GM18502 (cell line): ENCODE data around the gene TNRC6C.
A peak's percentile ranks its signal among the peaks of the same experiment; 100 is the strongest.
"Not testable (repeated sequence)": the region's sequence is repeated elsewhere in the genome, so short reads cannot be mapped to it uniquely, and the experiment has no call there.

Experiments used
- ATAC-seq: cut with Tn5 transposase; IDR thresholded peaks from one replicate; pipeline ENCODE4 v1.9.1; 2021; ENCODE audit warnings: mild to moderate bottlenecking; ENCODE audit not compliant: unreplicated experiment, poor library complexity

TNRC6C gene

DNA sequence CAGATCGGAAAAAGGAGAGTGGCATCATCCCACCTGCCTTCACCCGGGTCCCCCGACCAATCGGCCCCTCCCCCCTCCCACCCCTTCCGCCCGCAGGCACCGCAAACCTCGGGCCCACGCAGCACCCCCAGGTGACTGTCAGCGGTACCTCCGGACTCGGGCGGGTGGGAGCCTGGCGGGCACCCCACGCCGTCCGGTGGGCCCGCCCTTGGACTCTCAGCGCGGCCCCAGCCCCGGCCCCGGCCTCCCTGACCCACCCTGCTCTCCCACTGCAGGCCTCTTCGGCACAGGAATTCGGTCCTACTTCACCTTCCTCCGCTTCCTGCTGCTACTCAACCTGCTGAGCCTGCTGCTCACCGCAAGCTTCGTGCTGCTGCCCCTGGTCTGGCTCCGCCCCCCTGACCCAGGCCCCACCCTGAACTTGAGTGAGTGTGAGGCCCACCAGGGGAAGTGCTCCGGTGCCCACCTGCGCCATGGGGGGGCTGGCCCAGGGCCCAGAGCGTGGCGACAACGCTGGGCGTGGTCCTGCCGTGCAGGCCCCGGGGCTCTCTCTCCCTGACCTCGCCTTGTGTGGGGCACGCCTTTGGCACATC is 173.7 kb downstream of the TNRC6C start:
- ATAC-seq: no peak

DNA sequence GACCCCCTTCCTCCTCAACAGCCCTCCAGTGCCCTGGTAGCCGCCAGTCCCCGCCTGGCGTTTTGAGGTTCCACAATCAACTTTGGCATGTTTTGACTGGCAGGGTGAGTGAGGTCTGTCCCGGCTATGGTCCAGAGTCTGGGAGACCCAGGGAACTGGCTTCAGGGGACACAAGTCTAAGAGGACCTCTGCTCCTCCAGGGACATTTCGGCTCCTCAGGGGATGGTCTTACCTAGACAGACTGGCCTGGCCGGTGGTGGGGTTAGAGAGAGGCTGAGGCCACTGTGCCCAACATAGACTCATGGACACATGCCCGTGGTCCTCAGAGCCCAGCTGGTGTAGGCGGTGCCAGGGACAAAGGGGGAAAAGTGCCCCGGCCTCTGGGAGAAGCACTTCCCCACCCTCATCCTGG is 174.3 kb downstream of the TNRC6C start:
- ATAC-seq: no peak

DNA sequence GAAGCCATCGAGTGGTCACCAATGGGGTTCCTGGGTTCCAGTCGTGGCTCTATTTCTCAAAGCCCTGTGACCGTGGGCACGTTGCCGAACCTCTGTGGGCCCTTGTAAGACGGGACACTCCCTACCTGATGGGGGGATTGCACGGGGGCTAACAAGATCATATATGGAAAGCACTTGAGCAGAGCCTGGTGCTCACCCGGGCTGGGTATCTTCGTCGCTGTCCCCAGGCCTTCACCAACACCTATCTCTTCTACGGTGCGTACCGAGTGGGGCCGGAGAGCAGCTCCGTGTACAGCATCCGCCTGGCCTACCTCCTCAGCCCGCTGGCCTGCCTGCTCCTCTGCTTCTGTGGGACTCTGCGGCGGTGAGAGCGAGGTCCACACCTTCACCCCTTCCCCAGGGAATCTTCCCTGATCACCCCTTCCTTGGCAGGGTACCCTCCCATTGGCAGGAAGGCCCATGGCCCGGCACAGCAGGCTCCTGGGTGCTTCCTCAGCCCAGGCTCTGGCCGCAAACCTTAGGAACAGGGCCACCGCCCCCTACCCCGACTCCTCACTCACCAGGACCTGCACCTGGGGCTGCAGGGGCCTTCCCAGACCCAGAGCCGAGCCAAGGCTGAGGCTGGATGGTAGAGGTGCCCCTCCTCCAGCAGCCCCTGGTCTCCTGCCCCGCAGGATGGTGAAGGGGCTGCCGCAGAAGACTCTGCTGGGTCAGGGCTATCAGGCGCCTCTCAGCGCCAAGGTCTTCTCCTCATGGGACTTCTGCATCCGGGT is 174.9 kb downstream of the TNRC6C start:
- no peak for ATAC-seq

DNA sequence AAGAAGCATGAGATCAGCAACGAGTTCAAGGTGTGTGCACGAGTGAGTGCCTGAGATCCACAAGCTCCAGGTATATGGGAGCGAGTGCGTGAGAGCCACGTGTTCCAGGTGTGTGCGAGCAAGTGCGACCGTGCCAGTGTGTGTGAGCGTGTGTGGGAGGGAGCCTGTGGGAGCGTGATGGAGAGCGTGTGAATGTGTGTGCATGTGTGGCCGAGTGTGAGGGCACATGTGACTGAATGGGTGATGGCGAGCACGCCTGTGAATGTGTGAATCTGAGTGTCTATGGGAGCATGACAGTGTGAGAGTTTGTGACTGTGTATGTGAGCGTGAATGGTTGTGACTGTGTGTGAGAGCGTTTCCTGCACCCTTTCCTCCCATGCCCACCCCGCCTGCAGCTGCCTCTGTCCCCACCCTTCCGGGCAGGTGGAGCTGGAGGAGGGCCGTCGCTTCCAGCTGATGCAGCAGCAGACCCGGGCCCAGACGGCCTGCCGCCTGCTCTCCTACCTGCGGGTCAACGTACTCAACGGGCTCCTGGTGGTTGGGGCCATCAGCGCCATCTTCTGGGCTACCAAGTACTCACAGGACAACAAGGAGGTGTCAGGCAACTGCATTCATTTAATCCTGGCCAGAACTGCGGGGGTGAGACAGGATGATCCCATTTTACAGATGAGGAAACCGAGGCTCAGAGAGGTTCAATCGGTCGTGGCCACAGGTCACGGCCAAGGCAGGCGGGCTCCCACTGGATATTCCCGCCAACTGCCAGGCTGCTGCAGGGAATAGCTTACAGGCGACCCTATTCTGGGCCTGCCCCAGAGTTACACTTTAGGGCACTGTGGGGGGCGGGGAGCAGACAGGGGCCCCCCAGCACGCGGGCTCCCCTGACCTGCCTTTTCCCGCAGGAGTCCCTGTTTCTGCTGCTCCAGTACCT is 175.7 kb downstream of the TNRC6C start:
- ATAC-seq: no peak

DNA sequence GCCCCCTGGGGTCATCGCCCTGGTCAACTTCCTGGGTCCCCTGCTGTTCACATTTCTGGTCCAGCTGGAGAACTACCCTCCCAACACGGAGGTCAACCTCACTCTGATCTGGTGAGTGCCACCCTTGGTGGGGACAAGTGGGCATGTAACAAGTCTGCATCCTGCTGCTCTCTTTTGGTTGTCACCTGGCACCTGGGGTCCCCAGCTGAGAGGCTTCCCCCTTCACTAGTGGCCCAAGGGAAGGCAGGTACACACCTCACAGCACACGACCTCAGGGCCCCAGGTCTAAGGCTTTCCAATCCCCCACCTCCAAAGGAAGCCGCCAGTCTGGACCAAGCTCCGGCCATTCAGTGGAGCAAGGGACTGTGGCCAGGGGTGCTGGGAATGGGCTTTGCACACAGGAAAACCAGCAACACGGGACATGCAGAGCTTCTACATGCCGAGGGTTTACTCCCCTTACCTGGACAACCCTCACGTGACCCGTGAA is 176.4 kb downstream of the TNRC6C start:
- ATAC-seq: no peak

DNA sequence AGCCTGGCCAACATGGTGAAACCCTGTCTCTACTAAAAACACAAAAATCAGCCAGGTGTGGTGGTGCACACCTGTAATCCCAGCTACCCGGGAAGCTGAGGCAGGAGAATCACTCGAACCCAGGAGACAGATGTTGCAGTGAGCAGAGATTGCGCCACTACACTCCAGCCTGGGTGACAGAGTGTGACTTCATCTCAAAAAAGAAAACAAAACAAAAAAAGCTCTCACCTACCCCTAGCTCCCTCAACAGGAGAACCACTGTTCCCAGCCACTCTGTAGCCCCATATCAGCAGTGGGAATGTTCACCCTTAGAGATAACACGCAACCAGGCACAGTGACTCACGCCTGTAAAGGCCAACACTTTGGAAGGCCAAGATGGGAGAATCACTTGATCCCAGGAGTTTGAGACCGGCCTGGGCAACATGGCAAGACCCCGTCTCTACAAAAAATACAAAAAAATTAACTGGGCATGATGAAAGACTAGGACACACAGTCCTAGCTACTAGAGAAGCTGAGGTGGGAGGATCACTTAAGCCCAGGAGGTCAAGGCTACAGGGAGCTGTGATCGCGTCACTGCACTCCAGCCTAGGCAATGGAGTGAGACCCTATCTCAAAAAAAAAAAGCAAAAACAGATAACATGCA is 177.5 kb downstream of the TNRC6C start:
- ATAC-seq: no peak

DNA sequence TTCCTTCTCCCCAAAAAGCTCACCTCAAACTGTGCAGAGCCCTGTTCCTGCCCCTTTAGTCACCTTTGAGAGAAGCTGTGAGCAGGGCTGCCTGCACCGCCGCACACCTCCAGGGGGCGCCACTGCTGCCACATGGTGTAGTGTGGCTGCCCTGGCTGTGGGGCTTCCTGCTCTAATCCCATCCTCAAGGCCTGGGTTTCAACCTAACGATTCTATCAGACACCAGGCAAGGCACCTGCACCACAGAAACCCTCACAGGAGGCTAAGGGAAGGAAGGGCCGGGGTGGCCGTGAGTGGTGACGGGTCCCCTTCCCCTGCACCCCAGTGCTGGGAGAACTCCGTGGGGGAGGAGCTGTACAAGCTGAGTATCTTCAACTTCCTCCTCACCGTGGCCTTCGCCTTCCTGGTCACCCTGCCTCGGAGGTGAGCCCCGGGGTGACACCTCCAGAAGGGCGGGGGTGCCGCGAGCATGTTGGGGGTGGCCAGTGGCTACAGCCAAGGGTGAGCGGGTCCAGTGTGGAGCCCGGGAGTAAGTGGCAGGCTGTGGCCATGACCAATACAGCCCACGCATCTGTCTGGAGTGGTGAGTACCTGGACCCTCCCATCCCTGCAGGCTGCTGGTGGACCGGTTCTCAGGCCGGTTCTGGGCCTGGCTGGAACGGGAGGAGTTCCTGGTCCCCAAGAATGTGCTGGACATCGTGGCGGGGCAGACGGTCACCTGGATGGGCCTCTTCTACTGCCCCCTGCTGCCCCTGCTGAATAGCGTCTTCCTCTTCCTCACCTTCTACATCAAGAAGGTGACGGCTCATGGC is 179.1 kb downstream of the TNRC6C start:
- no peak for ATAC-seq

DNA sequence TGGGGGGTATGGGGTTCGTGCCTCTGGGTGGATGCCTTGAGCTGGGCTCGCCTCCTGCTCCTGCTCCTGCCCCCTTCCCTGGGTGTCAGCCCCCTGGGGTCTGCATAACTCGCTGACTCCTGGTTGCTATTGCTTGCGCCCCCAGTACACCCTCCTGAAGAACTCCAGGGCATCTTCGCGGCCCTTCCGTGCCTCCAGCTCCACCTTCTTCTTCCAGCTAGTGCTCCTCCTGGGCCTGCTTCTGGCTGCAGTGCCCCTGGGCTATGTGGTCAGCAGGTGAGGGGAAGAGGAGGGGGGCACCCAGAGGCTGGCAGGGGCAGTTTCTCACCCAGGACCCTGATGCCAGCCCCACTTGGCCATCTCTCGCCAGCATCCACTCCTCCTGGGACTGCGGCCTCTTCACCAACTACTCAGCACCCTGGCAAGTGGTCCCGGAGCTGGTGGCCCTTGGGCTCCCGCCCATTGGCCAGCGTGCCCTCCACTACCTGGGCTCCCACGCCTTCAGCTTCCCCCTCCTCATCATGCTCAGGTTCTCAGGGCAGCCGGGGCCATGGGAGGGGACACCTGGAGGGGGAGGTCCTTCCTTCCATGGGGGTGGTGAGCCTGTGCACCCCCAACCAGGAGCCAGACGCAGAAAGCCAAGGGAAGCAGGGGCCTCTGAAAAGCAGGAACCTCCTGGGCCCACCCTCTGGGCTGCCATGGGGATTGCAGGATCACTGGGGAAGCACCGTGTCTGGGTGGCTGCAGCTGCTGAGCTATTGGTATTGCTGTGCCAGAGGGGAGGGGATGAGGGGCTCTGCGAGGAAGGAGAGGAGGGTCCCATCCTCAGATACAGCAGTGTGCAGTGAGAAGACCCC is 179.9 kb downstream of the TNRC6C start:
- no peak for ATAC-seq

DNA sequence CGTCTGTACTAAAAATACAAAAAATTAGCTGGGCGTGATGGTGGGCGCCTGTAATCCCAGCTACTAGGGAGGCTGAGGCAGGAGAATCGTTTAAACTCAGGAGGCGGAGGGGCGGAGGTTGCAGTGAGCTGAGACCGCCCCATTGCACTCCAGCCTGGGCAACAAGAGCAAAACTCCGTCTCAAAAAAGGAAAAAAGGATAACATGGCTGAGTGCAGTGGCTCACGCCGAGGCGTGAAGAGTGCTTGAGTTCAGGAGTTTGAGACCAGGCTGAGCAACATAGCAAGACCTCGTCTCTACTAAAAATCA is 181.3 kb downstream of the TNRC6C start:
- not testable (repeated sequence) for ATAC-seq

DNA sequence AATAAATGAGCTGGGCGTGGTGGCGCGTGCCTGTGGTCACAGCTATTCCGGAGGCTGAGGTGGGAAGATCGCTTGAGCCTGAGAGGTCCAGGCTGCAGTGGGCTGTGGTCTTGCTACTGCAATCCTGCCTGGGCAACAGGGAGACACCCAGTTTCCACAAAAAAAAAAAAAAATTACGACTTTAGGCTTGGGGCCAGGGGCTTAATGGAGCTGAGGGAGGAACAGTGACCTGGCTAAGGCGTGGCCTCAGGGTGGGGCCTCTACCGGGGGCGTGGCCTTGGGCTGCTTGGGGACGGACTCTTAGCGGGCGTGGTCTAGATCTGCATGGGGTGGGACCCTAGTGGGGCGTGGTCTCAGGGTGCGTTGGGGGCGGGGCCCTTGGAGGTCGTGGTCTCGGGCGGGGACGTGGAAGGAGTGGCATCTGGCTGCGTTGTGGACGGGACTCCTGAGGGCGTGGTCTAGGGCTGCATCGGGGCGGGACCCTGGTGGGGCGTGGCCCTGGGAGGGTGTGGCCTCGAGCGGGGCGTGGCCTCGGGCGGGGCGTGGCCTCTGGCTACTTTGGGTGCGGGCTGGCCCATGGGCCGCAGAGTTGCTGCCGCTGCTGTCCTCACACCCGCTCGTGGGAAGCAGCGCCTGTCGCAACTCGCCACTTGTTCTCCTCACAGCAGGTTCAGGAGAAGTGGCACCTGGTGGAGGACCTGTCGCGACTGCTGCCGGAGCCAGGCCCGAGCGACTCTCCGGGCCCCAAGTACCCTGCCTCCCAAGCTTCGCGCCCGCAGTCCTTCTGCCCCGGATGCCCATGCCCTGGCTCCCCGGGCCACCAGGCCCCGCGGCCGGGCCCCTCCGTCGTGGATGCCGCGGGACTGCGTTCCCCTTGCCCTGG is 181.9 kb downstream of the TNRC6C start:
- ATAC-seq: peak; percentile 82

DNA sequence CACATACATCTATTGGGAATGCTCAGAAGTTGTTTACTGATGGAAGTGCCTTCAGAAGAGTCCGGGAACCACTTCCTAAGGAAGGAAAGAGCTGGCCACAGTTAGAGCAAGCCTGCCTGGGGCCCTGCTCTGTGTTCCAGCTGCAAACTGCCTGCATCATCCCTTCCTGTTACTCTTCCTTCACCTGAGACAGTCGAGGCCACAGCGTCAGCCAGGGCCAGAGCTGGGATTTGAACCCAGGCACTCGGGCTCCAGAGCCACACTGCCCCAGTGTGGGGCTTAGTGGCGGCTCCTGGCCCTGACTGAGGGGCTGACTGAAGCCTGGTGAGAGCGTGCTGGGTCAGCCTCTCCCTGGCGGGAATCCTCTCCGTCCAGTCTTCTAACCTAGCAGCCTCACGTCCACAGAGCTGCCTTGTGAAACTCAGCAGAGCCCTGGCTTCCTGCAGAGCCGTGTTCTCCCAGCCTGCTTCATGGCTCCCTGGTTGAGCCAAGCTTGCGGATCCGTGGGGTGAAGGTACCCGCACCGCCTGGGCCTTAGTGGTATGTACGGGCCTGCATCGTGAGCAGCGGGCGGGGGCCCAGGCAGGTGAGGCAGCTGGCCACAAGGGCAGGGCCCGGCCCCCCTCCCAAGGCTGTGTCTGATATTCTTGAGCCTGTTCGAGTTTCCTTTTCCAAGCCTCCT is 183.1 kb downstream of the TNRC6C start:
- ATAC-seq: no peak

DNA sequence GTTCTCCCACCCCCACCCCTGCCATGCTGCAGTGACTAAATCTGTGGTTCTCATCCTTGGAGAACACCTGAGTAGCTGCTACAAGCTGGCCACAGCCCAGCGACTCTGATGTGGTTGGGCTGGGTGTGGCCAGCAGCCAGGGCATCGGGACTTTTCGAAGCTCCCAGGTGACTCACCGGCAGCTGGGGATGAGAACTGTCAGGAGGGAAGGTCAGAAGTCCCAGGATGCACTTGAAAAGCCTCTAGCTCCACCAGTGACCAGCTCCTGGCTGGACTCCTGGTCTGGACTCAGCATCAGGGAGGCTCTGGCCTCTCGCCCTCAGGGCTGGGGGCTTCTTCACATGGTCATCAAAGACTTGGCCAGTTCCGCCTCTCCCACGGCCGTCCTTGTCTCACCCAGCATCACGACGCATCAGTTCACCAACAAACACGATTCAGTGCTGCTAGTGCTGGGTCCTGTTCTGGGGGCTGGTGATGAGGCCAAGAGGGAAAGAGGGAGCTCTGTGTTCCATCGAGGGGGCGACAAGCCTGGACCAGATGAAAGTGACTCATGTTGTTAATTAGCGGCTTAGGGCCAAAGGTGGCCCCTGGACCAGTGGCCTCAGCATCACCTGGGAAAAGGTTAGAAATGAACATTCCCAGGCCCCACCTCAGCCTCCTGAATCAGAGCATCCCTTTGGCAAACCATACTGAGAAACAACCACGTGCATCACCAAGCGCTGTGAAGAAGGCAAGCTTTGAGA is 183.8 kb downstream of the TNRC6C start:
- ATAC-seq: no peak

DNA sequence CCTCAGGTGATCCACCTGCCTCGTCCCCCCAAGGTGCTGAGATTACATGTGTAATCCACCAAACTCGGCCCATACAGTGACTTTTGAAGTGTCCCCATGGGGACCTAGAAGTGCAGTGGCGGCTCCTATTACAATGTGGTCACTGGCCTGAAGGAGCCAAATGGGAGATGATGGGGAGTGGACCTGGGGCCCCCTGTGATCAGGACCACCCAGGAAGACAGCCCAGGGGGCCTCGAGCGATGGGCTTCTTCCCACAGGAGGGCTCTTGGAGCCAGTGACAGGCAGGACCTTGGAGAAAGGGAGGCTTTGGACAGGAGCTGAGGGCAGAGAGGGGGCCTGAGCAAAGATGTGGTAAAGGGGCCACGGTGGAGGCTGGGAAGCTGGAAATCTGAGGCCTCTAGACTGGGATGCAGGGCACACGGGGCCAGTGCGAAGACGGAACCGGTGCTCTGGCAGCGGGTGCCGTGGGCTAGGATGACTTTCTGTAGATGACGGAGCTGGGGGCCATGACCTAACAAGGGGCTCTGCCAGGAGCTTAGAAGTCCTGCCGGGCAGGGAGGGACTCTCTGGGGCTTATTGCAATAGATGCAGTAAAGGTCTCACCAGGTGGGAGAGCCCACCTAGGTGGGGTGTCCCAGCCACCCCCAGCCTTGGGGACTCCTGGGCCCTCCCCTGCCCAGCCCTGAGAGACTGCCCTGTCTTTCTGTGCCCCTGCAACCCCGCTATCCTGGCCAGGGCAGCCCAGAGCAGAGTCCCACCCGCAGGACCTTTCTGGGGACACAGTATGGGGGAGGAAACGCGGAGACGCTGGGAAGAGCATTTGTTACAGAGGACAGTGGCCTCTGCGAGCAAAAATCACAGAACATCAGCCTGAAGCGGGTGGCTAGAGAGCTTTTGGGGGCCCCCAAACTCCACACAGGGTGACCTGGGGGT is 185.0 kb downstream of the TNRC6C start:
- ATAC-seq: no peak

DNA sequence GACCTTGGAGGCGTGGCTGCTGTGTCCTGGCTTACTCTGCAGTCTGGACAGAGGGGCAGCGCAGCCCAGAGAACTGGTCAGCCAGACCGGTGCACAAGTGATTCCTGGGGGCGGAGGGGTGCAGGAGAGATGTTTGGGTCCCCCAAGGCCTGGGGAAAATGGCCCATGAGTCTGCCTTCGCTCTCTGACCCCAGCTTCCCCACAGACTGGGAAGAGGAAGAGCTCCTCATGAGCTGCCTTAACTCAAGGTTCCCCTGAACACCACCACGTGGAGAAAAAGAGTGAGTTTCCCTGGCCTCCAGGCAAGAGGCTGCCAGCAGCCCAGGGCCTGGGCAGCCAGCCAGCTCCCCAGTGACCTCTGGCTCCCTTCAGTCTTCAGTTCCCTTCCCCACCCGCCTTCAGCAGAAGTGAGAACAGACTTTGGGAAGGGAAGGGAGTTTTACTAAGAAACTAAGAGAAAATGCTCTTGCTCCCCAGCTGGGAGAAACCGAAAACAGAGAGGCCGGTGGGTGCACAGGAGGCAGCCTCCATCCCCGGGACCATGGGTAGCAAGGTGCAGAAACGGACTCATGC is 185.7 kb downstream of the TNRC6C start:
- ATAC-seq: no peak
